GM19043 (cell line): ENCODE data around the gene FHIT.

Source experiments
- ATAC-seq: cut with Tn5 transposase; IDR thresholded peaks from one replicate; pipeline ENCODE4 v1.9.1; 2021; ENCODE audit warnings: low read depth; ENCODE audit not compliant: unreplicated experiment

Gene FHIT

DNA sequence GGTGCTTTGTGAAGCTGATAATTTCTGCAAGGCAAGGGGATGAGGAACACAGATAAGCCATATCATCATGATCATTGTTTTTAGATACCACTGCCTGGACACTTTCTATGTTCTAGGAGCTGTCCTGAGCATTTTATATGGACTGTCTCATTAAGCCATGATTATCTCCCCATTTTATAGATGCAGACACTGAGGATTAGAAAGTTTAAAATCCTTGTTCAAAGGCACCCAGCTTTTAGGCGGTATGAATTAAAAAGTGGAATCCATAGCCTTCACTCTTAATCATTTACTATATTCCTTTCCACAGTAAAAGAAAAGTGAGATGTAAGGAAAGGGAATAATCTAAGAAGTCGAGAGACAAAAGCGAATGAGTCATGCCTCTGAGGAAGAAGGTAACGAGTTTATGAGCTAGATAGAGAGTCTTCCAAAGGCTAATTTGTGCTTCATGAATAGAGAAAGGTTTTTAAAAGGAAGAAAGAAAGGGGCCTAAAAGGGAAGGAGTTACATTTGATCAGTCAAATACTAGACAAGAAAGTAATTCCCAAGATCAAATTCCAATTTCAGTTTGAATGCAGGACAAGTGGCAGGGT, 856.0 kb downstream of the FHIT start:
- no peak for ATAC-seq

DNA sequence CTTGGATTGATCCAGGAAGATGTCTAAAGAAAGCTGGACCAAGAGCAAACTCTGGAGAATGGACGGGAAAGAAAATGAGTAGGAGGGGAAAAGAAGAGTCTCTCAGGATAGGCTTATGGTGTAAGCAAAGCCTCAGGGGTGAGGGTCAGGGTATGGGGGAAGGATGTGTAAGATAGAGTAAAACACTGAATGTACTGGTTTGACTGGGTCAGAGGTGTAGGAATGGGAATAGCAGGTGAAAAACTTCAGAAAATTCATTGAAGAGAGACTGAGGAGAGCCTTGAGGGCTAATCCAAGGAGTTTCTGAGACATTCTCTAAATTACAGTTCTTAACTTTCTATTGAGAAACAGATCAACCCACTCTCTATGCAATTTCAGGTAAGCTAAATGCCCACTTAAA, 857.3 kb downstream of the FHIT start:
- ATAC-seq: no peak

DNA sequence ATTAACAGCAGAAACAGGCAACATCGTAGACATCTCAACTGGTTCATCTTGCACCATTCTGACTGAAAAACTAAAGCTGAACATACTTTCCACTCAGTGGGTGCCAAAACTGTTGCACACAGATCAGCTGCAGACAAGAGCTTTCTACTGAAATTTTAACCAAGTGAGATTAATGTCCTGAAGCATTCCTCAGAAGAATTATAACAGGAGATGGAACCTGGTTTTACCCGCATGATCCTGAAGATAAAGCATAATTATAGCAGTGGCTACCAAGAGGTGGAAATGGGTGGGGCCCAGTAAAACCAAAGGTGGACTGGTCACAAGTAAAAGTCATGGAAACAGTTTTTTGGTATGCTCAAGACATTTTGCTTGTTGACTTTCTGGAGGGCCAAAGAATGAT, 858.8 kb downstream of the FHIT start:
- ATAC-seq: no peak

DNA sequence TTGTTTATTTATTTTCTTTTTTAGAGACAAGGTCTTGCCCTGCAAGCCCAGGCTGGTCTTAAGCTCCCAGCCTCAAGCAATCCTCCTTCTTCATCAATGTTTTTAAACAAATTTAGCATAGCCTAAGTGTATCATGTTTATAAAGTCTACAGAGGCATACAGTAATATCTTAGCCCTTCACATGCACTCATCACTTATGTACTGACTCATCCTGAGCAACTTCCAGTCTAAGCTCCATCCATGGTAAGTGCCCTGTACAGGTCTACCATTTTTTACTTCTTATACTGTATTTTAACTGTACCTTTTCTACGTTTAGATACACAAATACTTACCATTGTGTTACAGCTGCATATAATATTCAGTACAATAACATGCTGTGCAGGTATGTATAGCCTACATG, 860.0 kb downstream of the FHIT start:
- no peak for ATAC-seq

DNA sequence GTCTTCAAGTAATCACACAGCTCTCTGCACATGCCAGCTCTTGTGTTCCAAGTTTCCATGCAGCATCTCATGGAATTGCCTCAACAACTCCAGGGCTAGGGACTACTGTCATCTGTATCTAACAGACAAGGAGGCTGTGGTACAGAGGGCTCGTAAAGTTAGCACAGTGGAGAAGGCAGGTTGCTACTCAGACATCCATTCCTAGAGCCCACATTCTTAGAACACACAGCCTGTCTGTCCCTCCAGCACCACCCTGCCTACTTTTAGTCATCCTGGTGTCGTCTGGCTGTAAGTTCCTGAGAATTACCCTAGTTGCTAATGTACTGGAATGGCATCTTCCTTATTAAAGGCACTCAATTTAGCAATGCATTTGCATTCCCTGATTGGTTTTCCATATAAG, 862.5 kb downstream of the FHIT start:
- ATAC-seq: no peak

DNA sequence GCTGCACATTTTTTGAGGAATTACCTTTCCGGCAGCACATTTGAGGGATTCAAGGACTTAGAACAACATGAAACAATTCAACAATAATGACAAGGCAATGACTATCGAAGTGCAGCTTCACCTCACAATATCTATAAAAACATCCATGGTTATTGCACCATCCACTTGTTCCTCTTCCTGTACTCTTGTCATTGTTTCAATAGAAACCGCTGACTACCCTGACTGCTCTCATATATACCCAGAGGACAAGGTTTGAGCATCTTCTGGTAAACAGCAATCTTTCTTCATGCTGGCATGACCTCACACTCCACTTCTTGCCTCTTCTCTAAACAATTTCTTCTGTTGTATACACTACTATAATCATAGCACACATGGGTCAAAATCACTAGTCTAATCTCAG, 864.9 kb downstream of the FHIT start:
- no peak for ATAC-seq

DNA sequence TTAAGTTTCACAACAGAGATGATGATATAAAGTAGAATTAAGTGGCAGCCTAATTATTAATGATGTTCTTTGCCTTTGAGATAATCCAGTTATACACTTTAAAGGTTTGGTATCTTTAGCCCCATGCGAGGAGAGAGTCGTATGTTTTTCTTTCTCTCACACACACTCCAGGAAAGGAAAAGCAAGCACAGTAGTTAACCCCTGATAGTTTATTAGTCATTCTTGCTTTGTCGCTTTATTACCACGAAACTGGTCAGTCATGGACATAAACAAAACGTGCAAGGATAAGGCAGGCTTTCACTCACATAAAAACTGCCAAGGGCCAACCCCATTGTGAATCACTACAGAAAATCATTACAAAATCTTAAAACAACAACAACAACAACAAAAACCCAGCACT, 866.9 kb downstream of the FHIT start:
- ATAC-seq: no peak

DNA sequence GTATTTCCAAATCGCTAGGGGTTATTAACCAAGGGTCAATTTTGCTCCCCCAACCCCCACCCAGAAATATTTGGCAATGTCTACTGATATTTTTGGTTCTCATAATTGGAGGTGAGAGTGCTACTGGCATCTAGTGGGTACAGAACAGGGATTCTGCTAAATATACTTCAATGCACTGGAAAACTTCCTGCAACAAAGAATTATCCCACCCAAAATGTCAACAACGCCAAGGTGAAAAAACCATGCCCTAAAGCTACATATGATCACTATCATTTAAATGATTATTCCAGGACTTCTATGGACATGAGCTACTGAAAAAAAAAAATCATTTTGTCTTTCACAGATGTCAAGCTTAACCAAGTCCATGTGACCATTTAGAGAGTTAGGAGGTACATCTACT, 867.9 kb downstream of the FHIT start:
- no peak for ATAC-seq

DNA sequence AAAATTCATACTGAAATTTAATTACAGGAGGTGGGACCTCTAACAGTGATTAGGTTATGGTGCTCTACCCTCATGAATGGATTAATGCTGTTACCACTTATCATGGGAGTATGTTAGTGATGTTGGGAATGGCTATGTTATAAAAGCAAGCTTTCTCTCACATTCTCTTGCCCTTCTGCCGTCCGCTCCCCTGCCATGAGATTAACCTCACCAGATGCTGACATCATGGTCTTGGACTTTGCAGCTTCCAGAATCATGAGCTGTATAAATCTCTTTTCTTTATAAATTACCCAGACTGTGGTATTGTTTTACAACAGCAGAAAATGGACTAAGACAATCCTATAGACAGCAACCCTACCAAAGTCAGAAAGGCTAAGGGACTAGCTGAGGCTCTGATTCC, 884.8 kb downstream of the FHIT start:
- ATAC-seq: no peak

DNA sequence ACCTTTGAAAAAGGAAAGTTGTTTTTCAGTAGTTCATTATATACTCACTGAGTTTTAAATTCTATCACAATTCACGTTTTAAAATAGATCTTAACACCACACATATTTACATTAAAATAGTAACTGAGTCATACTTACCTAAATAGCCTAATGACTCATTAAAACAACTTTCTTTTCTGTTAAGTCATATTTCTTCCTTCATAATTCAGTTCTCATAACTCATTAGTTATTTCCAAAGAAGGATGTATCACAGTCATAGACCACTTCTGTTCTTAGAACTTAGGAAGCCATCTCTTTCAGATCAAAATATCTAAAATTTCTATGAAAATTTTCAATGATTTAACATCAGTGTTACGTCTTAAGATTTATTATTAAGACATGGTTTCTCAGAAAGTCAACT, 885.9 kb downstream of the FHIT start:
- ATAC-seq: no peak

DNA sequence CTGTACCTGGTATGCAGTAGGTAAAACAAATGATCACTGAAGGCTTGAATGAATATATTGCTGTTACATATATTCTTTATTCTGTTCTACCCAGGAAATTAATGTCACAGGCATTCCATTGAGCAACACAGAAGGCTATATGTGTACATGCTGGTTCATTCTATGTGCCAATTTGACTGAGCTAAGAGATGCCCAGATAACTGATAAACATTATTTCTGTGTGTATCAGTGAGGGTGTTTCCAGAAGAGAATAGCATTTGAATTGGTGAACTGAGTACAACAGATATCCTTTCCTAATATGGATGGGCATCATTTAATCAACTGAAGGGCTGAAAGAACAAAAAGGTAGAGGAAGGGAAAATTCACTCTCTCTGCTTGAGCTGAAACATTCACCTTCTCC, 886.8 kb downstream of the FHIT start:
- no peak for ATAC-seq

DNA sequence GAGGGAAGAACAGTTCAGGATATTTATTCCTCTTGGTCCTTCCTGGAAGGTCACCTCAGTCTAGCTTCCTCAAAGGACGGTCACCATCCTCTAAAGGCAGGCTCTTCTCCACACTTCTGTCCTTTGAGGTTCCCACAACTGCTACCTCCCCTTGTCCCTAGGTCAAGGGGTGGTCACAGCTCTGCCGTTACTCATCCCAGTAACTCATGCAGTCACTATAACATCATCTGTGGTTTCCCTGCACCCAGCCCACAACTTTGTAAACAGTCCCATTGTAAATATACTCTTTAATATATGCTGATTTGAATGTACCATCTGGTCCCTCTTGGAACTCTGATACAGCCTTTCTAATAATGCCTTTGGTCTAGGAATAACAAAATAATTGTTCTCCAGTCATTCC, 887.4 kb downstream of the FHIT start:
- no peak for ATAC-seq

DNA sequence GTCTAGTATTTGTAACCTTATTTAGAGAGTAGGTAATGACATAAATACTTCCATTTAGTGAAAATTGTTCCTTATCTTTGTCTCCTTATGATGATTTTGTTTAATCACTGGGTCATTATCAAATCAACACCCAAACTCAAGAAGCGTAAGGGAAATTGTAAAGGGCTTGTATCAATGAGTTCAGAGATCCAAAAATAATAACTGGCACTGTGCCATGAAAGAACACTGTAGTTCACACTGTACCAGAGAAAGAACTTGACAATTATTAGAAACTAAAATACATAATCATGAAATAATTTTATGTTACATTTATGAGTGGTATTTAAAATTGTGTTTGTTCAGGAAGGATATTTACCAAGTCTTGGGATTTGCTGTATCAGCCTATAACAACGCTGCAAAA, 895.4 kb downstream of the FHIT start:
- ATAC-seq: no peak

DNA sequence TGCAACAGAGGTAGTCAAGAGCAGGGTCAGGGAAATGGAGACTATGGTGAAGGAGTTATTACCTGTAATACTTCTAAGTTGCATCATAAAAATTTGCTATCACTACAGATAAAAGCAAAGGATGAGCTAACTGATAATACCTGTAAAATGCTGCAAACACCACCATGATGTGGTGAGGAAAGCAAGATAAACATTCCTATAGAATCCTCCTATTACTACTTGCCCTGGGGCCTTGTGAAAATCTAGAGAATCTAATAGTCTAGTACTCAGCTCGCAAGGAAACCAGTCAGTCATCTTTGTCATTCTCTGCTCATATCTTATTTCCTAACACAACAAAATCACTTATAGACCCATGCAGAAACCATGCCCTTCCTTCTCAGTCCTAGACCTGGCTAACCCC, 899.8 kb downstream of the FHIT start:
- ATAC-seq: no peak

DNA sequence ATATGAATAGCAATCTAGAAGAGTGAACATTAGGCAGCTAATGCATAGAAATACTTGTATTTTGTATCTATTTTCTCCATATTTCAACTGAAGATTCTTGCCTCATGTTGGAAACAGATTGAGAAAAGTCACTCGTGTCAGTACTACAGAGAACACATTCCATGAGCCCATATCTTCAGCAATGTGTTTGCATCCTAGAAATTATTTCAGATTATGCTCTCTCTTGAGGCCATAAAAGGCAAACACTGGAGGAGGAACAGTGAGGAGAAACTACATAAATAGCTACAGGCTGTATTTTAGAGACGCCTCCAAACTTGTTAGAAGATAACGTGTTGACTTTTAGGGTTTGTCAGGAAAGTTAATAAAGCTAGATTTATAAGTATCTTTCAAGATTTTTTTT, 906.9 kb downstream of the FHIT start:
- ATAC-seq: no peak

DNA sequence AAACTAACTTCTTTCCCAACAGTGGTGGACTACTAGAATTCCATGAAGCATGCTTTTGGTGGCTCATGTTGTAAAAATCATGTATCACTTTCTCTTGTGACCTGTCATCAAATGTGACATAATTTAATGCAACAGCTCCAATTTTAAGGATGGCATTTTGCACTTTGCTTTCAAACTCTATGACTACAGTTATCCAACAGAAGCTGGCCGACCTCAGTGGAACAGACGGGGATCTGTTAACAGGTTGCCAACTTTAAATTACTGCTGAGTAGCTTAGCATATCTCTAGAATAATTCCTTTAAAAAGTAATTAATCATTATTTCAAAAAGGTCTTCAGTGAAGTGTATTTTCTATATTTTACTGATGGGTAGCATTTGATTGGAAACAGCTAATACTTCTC, 907.4 kb downstream of the FHIT start:
- ATAC-seq: no peak

DNA sequence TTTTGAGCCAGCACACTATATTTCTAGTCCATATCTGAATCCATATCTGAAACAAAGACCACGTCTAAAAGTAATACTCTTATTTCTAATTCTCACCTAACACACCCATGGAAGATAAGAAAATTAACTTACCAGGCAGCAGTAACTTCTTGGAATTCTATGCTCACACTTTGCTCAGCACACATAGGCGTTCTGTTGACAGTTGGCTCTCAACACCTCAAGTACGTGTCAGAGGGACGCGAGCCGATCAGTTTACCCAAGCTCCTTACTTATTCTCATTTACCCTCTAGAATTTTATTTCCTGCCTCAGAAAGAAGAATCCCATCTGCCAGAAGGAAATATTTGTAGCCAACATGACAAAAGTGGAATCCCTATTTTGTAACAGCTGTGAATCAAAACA, 911.9 kb downstream of the FHIT start:
- ATAC-seq: no peak

DNA sequence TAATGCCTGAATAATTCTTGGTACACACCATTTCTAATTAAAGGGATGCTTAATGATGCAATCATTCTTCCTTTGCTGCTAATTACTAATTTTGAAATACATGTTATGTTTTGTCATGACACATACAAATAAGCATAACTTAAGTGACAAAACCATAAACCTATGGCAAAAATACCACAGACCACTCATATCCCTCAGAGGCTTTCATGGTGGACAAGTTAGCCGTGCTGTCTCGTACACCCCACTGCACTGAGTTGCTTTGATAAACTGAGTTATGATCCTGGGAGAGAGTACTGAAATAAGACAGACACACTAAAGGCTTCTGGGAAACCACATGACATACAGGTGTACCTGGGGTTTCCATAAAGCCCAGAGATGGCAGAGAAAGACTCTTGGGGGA, 913.8 kb downstream of the FHIT start:
- no peak for ATAC-seq

DNA sequence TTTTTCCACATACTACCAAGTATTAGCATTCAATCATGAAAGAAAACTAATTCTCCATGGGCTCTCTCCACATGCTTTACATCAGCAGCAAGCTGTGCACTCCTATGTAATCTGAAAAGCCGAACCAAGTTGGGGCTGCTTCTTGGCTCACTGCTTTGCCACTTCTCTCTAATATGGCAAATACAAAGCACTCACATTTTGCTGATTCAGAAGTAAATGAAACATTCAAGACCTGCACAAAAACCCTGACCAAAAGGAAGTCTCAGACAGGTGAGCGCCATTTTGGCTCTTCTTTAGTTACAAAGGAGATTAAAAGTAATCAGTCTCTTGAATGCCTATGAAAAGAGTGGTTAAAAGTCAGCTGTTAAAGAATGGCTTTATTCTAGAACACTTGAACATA, 915.2 kb downstream of the FHIT start:
- ATAC-seq: no peak

DNA sequence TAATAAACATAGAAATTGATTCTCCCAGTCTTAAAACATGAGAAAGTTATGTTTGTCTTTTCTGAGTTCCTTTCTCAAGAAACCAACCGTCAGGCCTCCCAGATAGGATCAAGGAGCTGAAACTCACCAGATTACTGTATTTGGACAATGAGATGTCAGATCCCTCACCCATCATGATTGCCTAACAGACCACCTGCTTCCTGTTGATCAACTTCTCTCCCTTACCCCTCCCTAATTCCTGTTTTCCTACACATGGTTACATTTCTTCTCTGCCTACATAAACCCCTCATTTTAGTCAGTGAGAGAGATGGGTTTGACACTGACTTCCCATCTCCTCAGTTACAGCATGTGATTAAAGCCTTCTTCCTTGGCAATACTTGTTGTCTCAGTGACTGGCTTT, 917.5 kb downstream of the FHIT start:
- no peak for ATAC-seq

DNA sequence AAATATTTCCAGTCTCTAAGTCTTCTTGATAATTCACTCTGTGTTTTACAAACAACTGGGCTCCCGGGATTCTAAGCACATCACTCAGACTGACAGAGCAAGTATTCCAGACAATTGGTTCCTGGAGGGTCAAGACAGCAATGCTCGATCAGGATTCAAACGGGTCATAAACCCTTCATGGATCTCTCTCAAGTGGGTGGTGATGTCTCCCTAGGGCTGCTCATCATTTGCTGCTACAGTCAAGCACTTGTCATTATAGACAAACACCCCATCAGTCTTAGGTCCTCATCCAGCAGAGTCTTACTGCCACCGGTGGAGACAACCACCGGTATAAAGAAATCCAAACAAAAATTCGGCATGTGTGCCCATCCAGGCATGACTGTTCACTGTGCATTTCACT, 921.1 kb downstream of the FHIT start:
- ATAC-seq: no peak

DNA sequence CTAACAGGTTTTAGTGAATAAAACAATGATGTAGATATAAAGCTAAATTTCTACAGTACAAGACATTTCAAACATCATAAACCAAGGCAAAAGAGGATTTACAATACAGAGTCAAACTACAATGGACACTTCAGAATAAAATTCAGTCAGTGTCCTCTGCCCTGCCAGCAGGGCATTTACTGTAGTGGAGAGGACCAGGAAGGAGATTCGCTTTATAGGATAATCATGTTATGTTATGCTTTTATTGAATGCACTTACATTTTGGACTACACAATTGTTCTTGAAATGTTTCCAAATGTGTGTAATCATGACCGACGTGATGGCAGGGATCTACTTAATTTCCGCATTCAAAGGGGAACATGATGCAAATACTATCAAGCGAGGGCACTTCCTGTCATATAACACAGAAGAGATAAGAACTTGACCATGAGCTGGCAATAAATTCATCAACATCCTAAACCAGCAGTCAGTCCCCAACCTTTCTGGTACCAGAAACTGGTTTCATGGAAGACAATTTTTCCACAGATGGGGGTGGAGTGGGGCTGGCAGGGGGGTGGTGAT, 925.6 kb downstream of the FHIT start:
- ATAC-seq: no peak

DNA sequence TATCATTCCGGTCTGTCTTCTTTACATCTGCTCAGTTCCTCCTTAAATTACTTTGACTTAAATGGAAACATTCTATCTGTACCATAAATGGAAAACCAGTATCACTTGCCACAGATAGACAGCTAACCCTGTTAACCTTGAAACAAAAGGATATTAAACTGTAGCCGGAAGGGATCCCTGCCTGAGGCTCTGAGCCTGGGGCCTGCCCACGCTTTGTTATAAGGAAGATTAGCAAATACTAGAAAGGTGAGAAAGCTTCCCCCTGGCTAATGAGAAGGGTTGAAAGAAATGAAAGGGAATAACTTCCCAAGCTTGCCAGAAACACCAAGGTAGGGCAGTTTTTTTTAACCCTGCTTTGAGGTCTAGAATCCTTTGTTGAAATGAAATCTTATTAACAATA, 927.6 kb downstream of the FHIT start:
- no peak for ATAC-seq
